Lower leg skin (tissue), 3 donors: ENCODE results near the gene STK24.

Experiments used
- CTCF ChIP-seq, 3 donors: fragments of 450-650 bp; IDR thresholded peaks; one replicate each; pipeline ENCODE4 v1.5.1; 2016; ENCODE audit warnings: antibody characterized with exemption in 3 of 3, mild to moderate bottlenecking in 3 of 3, moderate library complexity in 2 of 3
- POLR2A ChIP-seq, 2 donors: fragments of 450-650 bp; IDR thresholded peaks; one replicate each; pipeline ENCODE4 v1.6.1; 2016 to 2017; ENCODE audit warnings: antibody characterized with exemption in 2 of 2, mild to moderate bottlenecking in 1 of 2, moderate library complexity in 1 of 2

DNA sequence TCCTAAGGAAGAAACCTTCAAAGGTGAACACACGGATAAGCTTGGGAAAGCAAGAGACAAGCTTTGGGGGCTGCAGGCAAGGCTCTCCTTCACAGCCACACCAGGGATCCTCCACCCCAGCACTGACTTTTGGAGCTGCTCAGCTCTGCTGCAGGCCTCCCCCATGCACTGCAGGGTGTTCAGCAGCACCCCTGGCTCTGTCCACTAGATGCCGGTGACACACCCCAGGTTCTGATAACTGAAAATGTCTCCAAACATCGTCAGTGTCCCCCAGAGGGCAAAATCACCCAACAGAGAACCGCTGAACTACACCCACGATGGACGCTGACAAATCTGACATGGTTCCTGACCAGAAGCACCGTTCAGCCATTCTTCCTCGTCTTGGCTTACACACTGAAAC is 90.5 kb downstream of the STK24 start:
- TF ChIP-seq CTCF (IDR thresholded peaks at IDR 0.05) (no peak), POLR2A (IDR thresholded peaks at IDR 0.05) (no peak)
